Stimulated activated CD4-positive, alpha-beta T cell treated with anti-CD3 and anti-CD28 coated beads, Interleukin-12 subunit alpha, Interleukin-12 subunit beta, amount 100 ng/mL, for 4 hours (primary cell): Measurements from ENCODE around the gene CEP57.
"Not testable (repeated sequence)": the region's sequence is repeated elsewhere in the genome, so short reads cannot be mapped to it uniquely, and the experiment has no call there.

Source experiments
- DNase-seq: peaks from one replicate; pipeline ENCODE4 v3.0.0-alpha.2; 2020

The CEP57 gene

GRCh38 chr11:95799546-95799945 lies 9.2 kb downstream of the CEP57 start:
- no peak for DNase-seq

GRCh38 chr11:95800438-95800837 lies 10.1 kb downstream of the CEP57 start:
- no peak for DNase-seq

- no peak for DNase-seq
These were observed 12.5 kb downstream of the CEP57 start for GRCh38 chr11:95802806-95803205.

GRCh38 chr11:95803973-95804372 lies 13.7 kb downstream of the CEP57 start:
- no peak for DNase-seq

- no peak for DNase-seq
These were observed 15.6 kb downstream of the CEP57 start for GRCh38 chr11:95805869-95806268.

GRCh38 chr11:95806464-95806863 lies 16.2 kb downstream of the CEP57 start:
- DNase-seq: not testable (repeated sequence)

GRCh38 chr11:95811052-95811451 lies 20.8 kb downstream of the CEP57 start:
- not testable (repeated sequence) for DNase-seq

- no peak for DNase-seq
These were observed 25.7 kb downstream of the CEP57 start for GRCh38 chr11:95816037-95816436.

- no peak for DNase-seq
These were observed 31.3 kb downstream of the CEP57 start for GRCh38 chr11:95821640-95822039.

- DNase-seq: no peak
These were observed 37.4 kb downstream of the CEP57 start for GRCh38 chr11:95827696-95828095.

GRCh38 chr11:95829580-95830259 lies 39.4 kb downstream of the CEP57 start:
- no peak for DNase-seq

- no peak for DNase-seq
These were observed 41.0 kb downstream of the CEP57 start for GRCh38 chr11:95831198-95831883.

- DNase-seq: no peak
These were observed 42.5 kb downstream of the CEP57 start for GRCh38 chr11:95832763-95833162.

- no peak for DNase-seq
These were observed 43.1 kb downstream of the CEP57 start for GRCh38 chr11:95833378-95833777.

GRCh38 chr11:95835351-95835750 lies 45.1 kb downstream of the CEP57 start:
- no peak for DNase-seq

GRCh38 chr11:95835768-95836488 lies 45.6 kb downstream of the CEP57 start:
- DNase-seq: peak; percentile 26

- no peak for DNase-seq
These were observed 54.9 kb downstream of the CEP57 start for GRCh38 chr11:95845167-95845566.

GRCh38 chr11:95849087-95849825 lies 59.0 kb downstream of the CEP57 start:
- DNase-seq: peak; percentile 8

- DNase-seq: no peak
These were observed 59.8 kb downstream of the CEP57 start for GRCh38 chr11:95850137-95850536.

GRCh38 chr11:95853138-95853537 lies 62.8 kb downstream of the CEP57 start:
- DNase-seq: no peak

- no peak for DNase-seq
These were observed 63.6 kb downstream of the CEP57 start for GRCh38 chr11:95853862-95854261.

- not testable (repeated sequence) for DNase-seq
These were observed 64.1 kb downstream of the CEP57 start for GRCh38 chr11:95854362-95854761.

- not testable (repeated sequence) for DNase-seq
These were observed 69.7 kb downstream of the CEP57 start for GRCh38 chr11:95860024-95860423.
